DND-41 (cell line): ENCODE results near the gene MCC.

Experiments
- ATAC-seq: fragments of 200-7000 bp; cut with Tn5 transposase; 3 replicates; pipeline ENCODE4 v1.9.1; 2021; ENCODE audit warnings: low read depth; ENCODE audit not compliant: insufficient read depth
- DNase-seq: peaks from one replicate; pipeline ENCODE4 v3.0.0-alpha.2; 2020
- H2AFZ ChIP-seq: 2 replicates; pipeline ENCODE4 v1.6.0; 2012; ENCODE audit warnings: low read depth, low read length
- H3K27ac ChIP-seq: 2 replicates; pipeline ENCODE4 v1.5.1; 2012; ENCODE audit warnings: low read length, inconsistent platforms
- H3K27me3 ChIP-seq: fragments of 200-600 bp; sonication (generic); 2 replicates; pipeline ENCODE4 v1.6.0; 2012; ENCODE audit warnings: low read length, mild to moderate bottlenecking, inconsistent platforms; ENCODE audit not compliant: insufficient read depth, poor library complexity
- H3K36me3 ChIP-seq: 2 replicates; pipeline ENCODE4 v1.5.1; 2012; ENCODE audit warnings: low read length, inconsistent platforms; ENCODE audit not compliant: insufficient read depth
- H3K4me1 ChIP-seq: 2 replicates; pipeline ENCODE4 v1.5.1; 2012; ENCODE audit warnings: mild to moderate bottlenecking, low read length; ENCODE audit not compliant: insufficient read depth
- H3K4me2 ChIP-seq: 2 replicates; pipeline ENCODE4 v1.6.0; 2012; ENCODE audit warnings: mild to moderate bottlenecking, moderate library complexity, low read length, inconsistent platforms; ENCODE audit not compliant: insufficient read depth
- H3K4me3 ChIP-seq, 2 experiments: fragments of 200-600 bp in 1 of 2; shearing (Covaris generic) in 1 of 2; 2 replicates each; pipeline ENCODE4 v1.5.1; 2012 to 2016; ENCODE audit warnings: inconsistent platforms in 2 of 2, low read length in 2 of 2, mild to moderate bottlenecking in 2 of 2, low read depth in 1 of 2, moderate library complexity in 1 of 2
- H3K79me2 ChIP-seq: 2 replicates; pipeline ENCODE4 v1.6.0; 2012; ENCODE audit warnings: low read length, inconsistent platforms; ENCODE audit not compliant: insufficient read depth
- H3K9ac ChIP-seq: 2 replicates; pipeline ENCODE4 v1.6.0; 2012; ENCODE audit warnings: low read depth, mild to moderate bottlenecking, inconsistent platforms, low read length, moderate library complexity
- H3K9me3 ChIP-seq: 2 replicates; pipeline ENCODE4 v1.5.1; 2012; ENCODE audit warnings: low read length, moderate library complexity, mild to moderate bottlenecking, inconsistent platforms; ENCODE audit not compliant: insufficient read depth, severe bottlenecking
- H4K20me1 ChIP-seq: 2 replicates; pipeline ENCODE4 v1.6.0; 2012; ENCODE audit warnings: low read length; ENCODE audit not compliant: insufficient read depth
- CTCF ChIP-seq: IDR thresholded peaks from 2 replicates; pipeline ENCODE4 v1.5.1; 2012; ENCODE audit warnings: borderline replicate concordance, low read length, moderate library complexity, mild to moderate bottlenecking; ENCODE audit not compliant: poor library complexity, severe bottlenecking; ENCODE audit errors: extremely low read depth
- EZH2 ChIP-seq: IDR thresholded peaks from 3 replicates; pipeline ENCODE4 v1.6.1; 2012; ENCODE audit warnings: borderline replicate concordance, low read depth, mild to moderate bottlenecking, moderate library complexity, low read length, inconsistent platforms; ENCODE audit not compliant: severe bottlenecking

The MCC gene

GRCh38 chr5:113034182-113034773, 454.0 kb downstream of the MCC start:
- H3K36me3 ChIP-seq, result no peaks in the 10 kb centered on the region
- TF ChIP-seq CTCF (no peak), EZH2 (no peak)
- H3K4me2 ChIP-seq, result no peak overlapping the region
- H4K20me1 ChIP-seq, result no peaks in the 10 kb centered on the region
- H3K9ac ChIP-seq, result no peak overlapping the region
- H3K4me1 ChIP-seq, result no peaks in the 10 kb centered on the region
- ATAC-seq (no peak), DNase-seq (no peak)
- H3K27me3 ChIP-seq, result no peaks in the 10 kb centered on the region
- no peak overlapping the region for H3K4me3 ChIP-seq
- no peak overlapping the region for H3K27ac ChIP-seq
- H3K9me3 ChIP-seq, result no peaks in the 10 kb centered on the region
- no peak overlapping the region for H2AFZ ChIP-seq
- H3K79me2 ChIP-seq, result no peaks in the 10 kb centered on the region

DNA sequence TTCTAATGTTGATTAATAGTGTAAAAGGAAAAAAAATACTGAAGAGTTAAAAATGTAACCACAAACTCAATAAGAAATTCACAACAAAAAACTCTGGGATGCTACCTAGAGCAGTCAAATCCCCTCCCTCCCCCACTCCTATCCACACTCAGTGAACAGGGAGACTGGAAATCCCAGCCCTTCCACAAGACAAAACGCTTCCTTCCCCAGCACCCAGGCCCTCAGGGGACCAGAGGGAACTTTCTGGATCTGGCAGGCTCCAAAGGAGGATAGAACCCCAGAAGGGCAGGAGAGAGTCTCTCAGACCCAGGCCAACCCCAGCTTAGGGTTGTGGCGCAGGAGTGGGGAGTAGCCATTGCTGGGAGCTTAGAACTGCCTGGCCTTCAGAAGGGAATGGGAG, 456.7 kb downstream of the MCC start:
- Histone ChIP-seq H3K27ac (no peak overlapping the region), H3K4me2 (no peak overlapping the region)
- no peak for ATAC-seq

GRCh38 chr5:113031104-113031503, 457.1 kb downstream of the MCC start:
- Histone ChIP-seq H3K4me3 (no peak overlapping the region), H3K4me2 (no peak overlapping the region), H2AFZ (no peak overlapping the region), H3K9ac (no peak overlapping the region), H3K79me2 (no peaks in the 10 kb centered on the region), H3K27me3 (no peaks in the 10 kb centered on the region), H4K20me1 (no peaks in the 10 kb centered on the region), H3K9me3 (no peaks in the 10 kb centered on the region), H3K36me3 (peaks cover 15% of the 10 kb centered on the region), H3K4me1 (no peaks in the 10 kb centered on the region), H3K27ac (no peak overlapping the region)
- DNase-seq (no peak), ATAC-seq (no peak)
- no peak for TF ChIP-seq CTCF
- TF ChIP-seq EZH2, result no peak

More for the DNA sequence above, 456.7 kb downstream of the MCC start:
- Histone ChIP-seq H3K4me3 (no peak overlapping the region), H3K4me1 (no peaks in the 10 kb centered on the region), H3K9me3 (no peaks in the 10 kb centered on the region), H2AFZ (no peak overlapping the region), H3K36me3 (peaks cover 14% of the 10 kb centered on the region), H4K20me1 (no peaks in the 10 kb centered on the region), H3K27me3 (no peaks in the 10 kb centered on the region), H3K9ac (no peak overlapping the region), H3K79me2 (no peaks in the 10 kb centered on the region)
- DNase-seq, result no peak
- TF ChIP-seq EZH2 (no peak), CTCF (no peak)
